Activated CD8-positive, alpha-beta memory T cell treated with anti-CD3 and anti-CD28 coated beads for 4 hours (primary cell): ENCODE data around the gene CYSRT1.
"Not testable (repeated sequence)": the region's sequence is repeated elsewhere in the genome, so short reads cannot be mapped to it uniquely, and the experiment has no call there.

Experiments
- DNase-seq, 2 donors: peaks; one replicate each; pipeline ENCODE4 v3.0.0-alpha.2; 2020; ENCODE audit warnings: low read depth in 2 of 2

The CYSRT1 gene

DNA sequence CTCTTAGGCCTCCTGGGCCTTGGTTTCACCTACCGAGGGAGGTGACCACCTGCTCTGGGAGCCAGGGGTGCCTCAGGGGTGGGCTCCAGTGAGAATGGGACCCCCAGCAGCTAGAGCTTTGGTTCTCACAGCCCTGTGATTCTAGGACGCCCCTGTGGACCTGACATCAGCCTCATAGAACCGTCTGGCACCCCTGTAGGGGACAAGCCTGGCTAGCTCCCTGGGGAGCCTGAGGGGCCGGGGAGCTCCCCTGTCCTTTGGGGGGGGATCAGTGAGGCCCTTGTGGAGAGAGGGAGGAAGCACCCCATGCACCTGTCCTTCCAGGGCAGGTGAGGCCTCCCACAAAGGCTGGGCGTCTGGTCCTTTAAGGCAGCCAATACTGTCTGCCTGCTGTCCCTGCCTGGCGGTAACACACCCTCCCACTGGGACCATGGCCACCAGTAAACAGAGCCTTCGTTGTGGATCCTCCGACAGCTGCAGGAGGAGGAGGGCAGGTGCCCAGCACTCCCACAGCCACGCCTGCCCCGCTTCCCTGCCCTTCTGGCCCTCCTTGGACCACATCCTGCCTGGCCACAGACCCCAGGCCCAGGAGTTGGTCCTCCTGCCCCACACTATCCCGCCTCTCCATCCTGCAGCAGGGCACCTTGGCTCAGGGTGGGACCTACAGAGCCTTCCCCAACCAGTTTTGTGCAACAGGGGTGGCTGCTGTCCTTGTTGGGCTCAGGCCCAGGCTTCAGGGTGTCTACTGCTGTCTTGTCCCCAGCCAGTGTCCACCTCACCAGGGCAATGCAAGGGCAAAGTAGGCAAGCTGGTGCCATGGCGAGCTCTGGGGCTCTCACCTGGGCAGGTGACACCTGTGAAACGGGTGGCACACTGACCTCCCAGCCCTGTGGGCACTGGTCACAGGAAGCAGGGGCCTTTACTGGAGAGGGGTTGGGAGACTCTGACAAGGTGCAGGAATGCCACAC, 13.1 kb downstream of the CYSRT1 start:
- no peak for DNase-seq

DNA sequence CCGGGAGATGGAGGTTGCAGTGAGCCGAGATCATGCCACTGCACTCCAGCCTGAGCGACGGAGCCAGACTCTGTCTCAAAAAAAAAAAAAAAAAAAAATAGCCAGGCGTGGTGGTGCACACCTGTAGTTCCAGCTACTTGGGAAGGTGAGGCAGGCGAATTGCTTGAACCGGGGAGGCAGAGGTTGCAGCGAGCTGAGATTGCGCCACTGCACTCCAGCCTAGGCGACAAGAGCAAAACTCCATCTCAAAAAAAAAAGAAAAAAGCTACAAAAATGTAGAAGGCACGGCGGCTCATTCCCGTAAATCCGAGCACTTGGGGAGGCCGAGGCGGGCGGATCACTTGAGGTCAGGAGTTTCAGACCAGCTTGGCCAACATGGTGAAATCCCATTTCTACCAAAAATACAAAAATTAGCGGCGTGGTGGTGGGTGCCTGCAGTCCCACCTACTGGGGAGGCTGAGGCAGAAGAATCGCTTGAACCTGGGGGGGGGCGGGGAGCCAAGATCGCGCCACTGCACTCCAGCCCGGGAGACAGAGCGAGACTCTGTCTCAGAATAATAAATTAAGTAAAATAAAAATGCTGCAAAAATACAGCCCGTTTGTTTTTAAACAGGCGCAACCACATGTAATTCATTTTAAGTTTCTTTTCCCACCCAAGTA, 14.7 kb downstream of the CYSRT1 start:
- DNase-seq, result not testable (repeated sequence)

DNA sequence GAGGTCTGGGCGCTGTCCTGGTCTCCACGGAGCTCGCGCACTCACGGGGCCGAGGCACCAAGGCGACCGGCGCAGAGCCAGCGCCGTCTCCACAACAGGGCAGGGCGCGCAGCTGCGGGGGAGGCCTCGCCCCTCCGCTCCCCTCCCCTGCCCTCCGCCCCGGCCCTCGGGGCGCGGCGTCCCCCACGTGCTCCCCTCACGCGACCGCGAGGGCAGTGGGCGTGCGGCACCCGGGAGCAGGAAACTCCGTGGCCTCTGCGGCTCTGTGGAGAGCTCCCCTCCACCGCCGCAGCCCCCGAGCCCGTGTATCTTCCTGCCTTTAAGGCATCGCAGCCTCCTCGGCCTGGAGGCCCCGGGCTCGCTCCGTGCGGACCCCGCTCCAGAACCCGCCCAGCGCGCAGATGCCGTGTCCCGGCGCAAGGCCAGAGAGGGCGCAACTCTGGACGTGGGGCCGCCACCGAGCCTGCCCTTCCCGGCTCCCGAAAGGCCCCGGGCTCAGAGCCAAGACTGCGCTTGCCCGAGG, 15.4 kb downstream of the CYSRT1 start:
- DNase-seq, result peak; percentile 52 to 58

DNA sequence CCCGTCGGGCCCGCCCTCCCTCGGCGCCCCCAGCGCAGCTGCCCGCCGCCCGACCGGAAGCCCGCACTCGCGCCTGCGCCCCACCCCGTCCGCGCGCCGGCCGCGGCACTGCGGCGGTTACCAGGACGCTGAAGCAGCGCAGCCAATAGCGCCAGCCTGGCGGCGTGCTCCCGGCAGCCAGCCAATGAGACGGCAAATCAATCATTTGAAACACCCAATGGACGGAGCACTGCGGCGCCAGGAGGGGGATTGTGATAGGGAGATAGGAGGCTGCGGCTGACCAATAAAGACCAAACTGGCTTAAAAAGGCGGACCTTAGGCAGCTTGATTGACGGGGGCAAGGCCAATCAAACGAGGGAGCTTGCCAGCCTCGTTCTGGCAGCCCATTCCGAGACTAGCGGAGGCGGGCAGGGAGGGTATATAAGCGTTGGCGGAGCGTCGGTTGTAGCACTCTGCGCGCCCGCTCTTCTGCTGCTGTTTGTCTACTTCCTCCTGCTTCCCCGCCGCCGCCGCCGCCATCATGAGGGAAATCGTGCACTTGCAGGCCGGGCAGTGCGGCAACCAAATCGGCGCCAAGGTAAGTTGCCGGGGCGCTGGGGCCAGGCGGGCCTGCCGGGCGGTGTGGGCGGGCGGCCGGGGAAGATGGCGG, 16.0 kb downstream of the CYSRT1 start, which contains the start of gene TUBB4B:
TUBB4B (plus strand) TSS at position 447 of the 649 bp plus-strand sequence; CDS start at position 521, 74 bp downstream.
- peak; percentile 93 to 98 for DNase-seq

DNA sequence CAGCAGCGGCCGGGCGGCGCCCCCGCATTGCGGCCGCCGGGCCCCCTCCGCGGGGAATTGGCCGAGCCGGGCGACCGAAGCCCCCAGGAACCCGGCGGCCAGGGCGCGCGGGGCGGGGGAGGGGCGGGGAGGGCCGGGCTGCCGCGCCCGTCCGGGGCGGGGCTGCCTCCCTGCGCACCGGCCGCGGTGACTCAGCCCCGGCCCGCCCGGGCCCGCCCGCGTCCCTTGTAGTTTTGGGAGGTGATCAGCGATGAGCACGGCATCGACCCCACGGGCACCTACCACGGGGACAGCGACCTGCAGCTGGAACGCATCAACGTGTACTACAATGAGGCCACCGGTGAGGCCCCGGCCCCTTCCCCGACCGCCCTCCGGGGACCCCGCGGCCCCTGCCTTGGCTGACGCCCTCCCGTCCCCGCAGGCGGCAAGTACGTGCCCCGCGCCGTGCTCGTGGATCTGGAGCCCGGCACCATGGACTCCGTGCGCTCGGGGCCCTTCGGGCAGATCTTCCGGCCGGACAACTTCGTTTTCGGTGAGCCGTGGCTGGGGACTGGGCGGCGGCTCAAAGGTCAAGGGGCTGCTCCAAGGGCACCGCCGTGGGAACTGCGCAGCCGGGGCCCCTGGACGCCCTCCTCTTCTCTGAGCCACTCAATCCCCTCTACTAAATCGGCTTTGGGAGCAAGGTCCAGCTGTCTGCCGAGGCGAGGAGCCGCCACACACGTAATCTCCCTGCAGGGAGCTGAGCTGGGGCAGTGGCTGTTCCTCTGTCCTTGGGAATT, 16.7 kb downstream of the CYSRT1 start:
- DNase-seq, result peak; percentile 54 to 60

DNA sequence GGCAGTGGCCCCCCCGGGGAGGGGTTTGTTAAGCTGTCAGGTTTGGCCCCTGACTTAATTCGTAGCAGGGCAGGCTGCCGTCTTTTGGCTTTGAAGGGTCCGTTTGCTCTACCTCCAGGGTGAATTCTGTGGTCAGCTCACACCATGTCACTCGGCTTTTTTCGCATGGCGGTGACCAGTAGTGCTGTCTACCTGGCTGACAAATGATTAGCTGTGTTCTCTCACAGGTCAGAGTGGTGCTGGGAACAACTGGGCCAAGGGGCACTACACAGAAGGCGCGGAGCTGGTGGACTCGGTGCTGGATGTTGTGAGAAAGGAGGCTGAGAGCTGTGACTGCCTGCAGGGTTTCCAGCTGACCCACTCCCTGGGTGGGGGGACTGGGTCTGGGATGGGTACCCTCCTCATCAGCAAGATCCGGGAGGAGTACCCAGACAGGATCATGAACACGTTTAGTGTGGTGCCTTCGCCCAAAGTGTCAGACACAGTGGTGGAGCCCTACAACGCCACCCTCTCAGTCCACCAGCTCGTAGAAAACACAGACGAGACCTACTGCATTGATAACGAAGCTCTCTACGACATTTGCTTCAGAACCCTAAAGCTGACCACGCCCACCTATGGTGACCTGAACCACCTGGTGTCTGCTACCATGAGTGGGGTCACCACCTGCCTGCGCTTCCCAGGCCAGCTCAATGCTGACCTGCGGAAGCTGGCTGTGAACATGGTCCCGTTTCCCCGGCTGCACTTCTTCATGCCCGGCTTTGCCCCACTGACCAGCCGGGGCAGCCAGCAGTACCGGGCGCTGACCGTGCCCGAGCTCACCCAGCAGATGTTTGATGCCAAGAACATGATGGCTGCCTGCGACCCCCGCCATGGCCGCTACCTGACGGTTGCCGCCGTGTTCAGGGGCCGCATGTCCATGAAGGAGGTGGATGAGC, 17.6 kb downstream of the CYSRT1 start:
- no peak for DNase-seq

DNA sequence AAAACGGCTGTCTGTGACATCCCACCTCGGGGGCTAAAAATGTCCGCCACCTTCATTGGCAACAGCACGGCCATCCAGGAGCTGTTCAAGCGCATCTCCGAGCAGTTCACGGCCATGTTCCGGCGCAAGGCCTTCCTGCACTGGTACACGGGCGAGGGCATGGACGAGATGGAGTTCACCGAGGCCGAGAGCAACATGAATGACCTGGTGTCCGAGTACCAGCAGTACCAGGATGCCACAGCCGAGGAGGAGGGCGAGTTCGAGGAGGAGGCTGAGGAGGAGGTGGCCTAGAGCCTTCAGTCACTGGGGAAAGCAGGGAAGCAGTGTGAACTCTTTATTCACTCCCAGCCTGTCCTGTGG, 18.3 kb downstream of the CYSRT1 start:
- DNase-seq, result not testable (repeated sequence)

DNA sequence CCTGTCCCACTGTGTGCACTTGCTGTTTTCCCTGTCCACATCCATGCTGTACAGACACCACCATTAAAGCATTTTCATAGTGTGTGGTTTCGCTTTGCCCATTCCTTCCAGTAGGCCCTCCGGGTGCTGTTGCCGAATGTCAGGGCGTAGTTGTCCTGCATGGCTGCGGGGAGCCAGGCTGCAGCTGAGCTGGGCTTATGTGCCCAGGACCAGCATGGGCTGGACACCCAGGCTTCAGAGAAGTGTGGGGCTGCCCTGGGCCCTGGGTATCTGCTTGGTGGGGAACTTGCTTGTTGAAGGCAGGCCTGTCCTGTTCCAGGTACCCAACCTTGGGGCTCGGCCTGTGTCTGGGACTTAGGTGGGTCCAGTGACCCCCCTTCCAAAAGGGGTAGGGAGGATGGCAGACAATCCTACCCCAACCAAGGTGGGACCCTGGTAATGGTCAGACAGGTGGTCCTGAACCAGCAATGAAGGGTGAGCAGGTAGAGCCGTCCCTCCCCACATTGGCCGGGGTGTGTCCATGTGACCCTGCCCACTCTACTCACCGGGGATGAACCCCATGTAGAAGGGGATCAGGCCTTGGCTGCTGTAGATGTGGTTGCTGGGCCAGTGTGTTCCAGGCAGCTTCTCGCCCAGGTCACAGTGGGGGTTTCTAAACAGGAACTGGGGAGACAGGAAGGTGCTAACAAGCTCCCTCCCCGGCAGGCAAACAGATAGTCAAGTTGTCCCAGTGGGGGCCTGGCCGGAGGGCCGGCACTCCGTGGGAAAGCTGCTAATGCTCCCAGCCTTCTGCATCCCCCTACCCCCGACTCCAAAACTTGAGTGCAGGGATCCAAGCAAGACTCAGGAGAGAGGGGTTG, 18.9 kb downstream of the CYSRT1 start:
- no peak for DNase-seq

DNA sequence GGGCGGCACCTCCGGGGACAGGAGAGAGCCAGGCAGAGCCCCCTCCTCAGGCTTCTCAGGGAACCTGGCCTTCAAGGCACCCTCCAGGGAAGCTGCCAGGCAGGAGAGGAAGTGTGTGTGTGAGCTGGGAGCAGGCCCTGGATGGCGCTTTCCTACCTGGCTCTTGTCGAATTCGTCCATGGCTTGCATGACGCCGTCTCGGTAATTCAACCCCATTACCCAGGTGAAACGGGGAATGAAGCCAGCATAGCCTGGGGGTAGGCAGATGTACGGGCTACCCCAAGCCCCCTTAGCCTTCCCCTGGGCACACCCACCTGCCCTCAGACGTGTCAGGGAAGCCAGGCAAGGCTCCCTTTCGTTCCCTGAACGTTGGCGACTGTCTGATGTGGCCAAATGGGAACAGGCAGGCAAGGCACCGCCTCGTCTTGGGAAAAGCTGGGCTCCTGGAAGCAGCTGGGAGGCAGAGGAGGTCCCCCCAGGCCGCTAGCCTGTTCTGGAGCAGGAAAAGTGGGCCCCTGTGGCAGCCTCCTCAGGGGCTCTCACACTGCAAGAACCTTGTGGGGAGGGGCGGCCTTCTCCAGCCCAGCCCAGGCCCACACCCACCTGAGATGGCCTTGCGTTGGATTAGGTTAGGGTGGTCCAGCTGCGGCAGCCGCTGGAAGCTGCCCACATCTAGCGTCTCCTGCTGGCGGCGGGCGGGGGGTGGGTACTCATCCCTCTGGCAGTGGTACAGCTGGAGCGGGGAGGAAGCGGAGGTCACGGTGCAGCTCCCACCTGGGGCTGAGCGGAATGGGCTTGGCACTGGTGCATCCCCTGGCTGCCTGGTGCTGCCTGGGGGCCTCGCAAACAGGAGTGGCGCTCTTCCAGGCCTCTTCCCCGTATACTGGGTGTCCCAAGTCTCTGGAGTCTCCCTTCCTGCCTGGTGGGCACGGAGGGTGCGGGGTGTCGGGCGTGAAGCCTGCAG, 19.8 kb downstream of the CYSRT1 start:
- DNase-seq, result no peak

DNA sequence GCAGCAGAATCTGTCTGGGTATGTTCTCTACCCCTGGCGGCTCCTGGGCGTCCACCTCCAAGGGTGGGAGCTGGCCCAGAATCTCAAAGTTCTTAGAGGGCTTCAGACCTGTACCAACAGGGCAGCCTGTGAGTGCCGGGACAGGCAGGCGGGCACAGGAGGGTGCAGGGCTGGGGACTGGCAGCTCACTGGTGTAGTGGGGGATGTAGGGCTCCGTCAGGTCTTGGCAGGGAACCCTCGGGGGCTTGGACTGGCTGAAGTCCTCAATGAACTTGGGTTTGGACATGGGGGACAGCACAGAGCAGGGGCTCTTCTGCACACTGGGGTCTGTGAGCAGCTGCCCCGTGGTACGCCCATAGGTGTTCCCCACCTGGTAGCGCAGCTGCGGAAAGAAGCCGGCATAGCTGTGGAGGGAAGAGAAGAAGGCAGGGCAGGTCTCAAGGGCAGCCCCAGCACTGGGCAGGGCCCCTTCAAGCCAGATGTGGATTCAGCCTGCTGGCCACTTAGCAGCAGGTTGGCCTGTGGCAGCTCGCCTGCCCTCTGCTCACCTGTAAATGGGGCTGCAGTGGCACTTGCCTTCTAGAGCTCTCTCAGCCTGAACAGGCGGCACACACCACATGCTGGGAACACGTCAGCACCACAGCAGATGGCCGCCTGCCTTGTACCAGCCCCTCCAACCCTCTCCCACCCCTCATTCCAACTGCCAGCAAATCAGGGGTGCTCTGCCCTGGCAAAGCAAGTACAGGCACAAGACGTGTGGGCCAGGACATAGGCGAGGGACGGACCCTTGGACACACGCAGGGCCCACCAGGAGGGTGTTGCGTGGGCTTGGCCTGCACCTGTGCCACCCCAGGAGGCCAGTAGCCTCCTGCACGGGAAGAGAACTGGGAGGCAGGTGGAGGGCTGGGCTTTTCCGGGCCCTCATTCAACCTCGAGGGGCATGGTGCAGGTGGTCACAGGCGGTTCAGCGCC, 20.8 kb downstream of the CYSRT1 start:
- DNase-seq, result no peak

DNA sequence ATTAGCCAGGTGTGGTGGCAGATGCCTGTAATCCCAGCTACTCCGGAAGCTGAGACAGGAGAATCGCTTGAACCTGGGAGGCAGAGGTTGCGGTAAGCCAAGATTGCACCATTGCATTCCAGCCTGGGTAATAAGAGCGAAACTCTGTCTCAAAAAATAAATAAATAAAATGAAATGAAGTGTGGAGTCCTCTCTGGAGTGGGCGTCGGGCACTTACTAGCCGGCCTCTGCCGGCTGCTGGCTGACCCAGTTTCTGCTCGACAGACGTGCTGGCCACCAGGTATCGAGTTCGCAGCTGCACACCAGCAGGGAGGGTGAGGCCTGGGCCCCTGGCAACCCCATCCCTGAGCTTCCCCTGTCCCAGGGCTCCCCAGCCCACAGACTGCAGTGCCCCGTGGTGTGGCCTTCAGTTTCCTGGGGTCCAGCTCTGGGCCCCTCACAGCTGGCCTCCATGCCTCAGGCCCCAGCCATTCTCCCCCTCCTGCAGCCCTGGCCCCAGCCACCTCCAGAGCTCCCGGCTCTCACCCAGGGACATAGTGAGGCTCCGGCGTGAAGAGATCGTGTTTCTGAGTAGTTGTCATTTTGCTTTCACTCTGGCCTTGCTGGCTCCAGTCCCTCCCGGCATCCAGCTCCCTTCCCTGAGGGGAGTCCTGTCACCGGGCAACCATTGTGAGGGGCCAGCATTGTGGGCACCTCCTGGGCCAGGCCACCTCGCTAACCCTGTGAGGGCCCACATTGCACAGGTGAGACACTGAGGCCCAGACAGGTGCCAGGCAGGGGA, 22.4 kb downstream of the CYSRT1 start:
- DNase-seq, result no peak

DNA sequence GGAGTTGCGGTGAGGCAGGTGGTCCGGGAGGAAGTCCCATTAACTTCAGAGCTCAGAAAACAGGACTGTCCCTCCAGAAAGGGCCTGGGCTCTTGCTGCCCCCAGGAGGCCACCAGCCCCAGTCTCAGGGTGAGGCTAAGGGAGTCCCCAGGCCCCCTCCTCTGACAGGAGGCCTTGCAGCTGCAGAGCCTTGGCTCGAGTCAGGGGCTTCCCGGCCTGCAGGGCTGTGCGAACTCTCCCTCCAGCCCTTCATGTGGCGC, 22.9 kb downstream of the CYSRT1 start:
- no peak for DNase-seq

DNA sequence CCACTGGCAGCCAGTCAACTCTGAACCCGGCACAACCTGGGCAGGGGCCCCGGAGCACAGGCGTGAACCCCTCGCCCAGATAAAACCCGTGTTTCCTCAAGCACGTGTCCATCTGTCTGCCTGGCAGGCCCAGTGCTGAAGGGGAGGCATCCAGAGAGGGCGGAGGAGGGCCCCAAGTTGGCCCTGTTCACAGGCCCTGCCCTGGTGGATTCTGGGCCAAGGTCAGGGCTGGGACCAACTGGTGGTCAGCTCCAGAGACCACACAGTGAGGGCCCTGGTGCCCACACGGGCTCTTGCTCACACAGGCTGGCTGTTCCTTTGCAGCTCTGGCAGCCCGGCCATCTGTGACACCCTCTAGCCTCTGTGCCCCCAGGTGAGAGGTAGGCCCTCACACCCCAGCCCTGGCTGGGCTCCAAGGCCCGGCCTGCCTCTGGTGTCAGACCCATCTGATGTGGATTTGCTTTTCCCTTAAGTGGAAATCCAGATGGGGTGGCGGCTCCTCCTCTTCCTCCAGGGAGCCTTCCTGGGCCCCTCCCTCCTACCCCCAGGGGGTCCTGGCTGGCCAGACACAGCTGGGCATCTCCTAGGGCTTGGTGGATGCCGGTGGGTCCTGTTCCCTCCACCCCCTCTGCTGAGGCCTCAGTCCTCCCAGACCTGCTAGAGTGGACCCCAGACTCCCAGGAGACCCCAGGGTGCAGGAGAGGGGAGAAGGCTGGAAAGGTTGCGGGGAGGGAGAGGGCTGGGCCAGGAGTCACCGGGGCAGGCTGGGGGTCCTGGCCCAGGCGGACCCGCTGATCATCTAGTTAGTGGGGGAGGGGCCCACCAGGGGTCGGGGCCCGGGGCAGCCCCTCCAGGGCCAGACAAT, 25.6 kb downstream of the CYSRT1 start:
- DNase-seq, result no peak

DNA sequence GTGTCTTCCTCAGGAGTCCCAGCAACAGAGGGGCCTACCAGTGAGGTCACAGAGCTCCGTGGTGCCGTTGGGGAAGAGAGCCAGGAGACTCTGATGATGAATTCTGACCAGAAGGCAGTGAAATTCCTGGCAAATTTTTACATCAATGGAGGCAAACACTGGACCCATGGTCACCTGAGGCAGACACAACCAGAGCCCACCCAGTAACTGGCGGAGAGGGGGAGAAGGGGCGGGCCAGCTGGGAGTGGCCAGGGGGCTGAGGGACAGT, 26.2 kb downstream of the CYSRT1 start, which contains the start of gene STPG3:
STPG3 (plus strand) TSS at position 93 of the 268 bp plus-strand sequence; CDS start at position 94, 1 bp downstream.
- no peak for DNase-seq

DNA sequence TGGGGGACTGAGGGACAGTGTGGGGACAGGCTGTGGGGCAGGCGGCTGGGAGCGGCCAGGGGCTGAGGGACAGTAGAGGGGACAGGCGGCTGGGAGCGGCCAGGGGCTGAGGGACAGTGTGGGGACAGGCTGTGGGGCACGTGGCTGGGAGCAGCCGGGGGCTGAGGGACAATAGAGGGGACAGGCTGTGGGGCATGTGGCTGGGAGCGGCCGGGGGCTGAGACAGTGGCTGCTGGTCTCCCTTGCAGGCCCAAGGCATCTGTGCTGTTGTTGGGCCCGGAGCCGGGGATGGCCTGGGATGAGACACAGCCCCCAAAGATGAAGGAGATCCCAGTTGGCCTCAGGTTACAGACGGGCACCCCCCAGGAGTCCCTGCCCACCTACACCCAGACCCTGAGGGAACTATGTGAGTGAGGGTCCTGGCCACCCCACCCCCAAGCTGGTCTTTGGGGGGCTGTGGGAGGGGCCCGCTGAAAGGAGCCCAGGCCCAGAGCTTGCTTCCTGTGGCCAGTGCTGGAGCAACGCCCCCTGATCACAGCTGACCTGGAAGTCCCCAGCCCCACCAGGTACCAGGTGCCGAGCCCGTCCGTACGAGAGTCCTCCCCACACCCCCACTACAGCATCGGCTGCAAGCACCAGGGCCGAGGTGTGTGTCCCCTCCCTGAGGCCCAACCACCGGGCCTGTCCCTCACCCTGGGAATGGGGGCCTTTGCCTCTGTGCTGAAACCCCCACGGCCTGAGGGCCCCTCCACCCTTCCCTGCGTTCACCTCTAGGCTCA, 26.7 kb downstream of the CYSRT1 start:
- DNase-seq, result no peak
